SK-N-SH treated with all-trans-retinoic acid at 6 μM for 48 hours (cell line): ENCODE results near the gene UNC13B.

Experiments
- ATAC-seq: fragments of 200-7000 bp; cut with Tn5 transposase; 3 replicates; pipeline ENCODE4 v1.9.1; 2020; ENCODE audit warnings: mild to moderate bottlenecking, moderate library complexity
- ARNTL ChIP-seq: fragments of 450-650 bp; formaldehyde crosslinking; IDR thresholded peaks from 2 replicates; pipeline ENCODE4 v1.5.0; 2020; ENCODE audit warnings: low read depth, mild to moderate bottlenecking, moderate library complexity, borderline replicate concordance
- BACH2 ChIP-seq: fragments of 250-450 bp; sonication (Bioruptor Pico); IDR thresholded peaks from 2 replicates; pipeline ENCODE4 v1.9.0; 2021; ENCODE audit warnings: mild to moderate bottlenecking, borderline replicate concordance
- CREB5 ChIP-seq: fragments of 250-450 bp; sonication (Bioruptor Pico); IDR thresholded peaks from 2 replicates; pipeline ENCODE4 v1.5.1; 2020; ENCODE audit warnings: low read depth, mild to moderate bottlenecking, moderate library complexity
- CSDC2 ChIP-seq: fragments of 250-450 bp; sonication (Bioruptor Pico); IDR thresholded peaks from 2 replicates; pipeline ENCODE4 v1.5.0; 2020; ENCODE audit warnings: mild to moderate bottlenecking, moderate library complexity
- ESRRG ChIP-seq: fragments of 250-450 bp; sonication (Bioruptor Pico); IDR thresholded peaks from 2 replicates; pipeline ENCODE4 v1.6.1; 2021; ENCODE audit warnings: mild to moderate bottlenecking
- GLIS3 ChIP-seq: fragments of 250-450 bp; sonication (Bioruptor Pico); IDR thresholded peaks from 2 replicates; pipeline ENCODE4 v1.5.0; 2020; ENCODE audit warnings: mild to moderate bottlenecking, moderate library complexity
- ISL1 ChIP-seq: fragments of 250-450 bp; sonication (Bioruptor Pico); IDR thresholded peaks from 2 replicates; pipeline ENCODE4 v2.1.2; 2022; ENCODE audit warnings: mild to moderate bottlenecking, moderate library complexity
- OSR1 ChIP-seq: fragments of 250-450 bp; sonication (Bioruptor Pico); IDR thresholded peaks from 2 replicates; pipeline ENCODE4 v1.8.0; 2022; ENCODE audit warnings: moderate library complexity, mild to moderate bottlenecking, inconsistent platforms
- PPARA ChIP-seq: fragments of 250-450 bp; sonication (Bioruptor Pico); IDR thresholded peaks from 2 replicates; pipeline ENCODE4 v1.5.0; 2020; ENCODE audit warnings: mild to moderate bottlenecking, borderline replicate concordance
- RARB ChIP-seq: fragments of 250-450 bp; sonication (Bioruptor Pico); IDR thresholded peaks from 2 replicates; pipeline ENCODE4 v1.8.0; 2021; ENCODE audit warnings: mild to moderate bottlenecking, moderate library complexity
- SNAI2 ChIP-seq: fragments of 250-450 bp; sonication (Bioruptor Pico); IDR thresholded peaks from 2 replicates; pipeline ENCODE4 v1.5.0; 2020; ENCODE audit warnings: mild to moderate bottlenecking, moderate library complexity
- TCF4 ChIP-seq: fragments of 250-450 bp; sonication (Bioruptor Pico); IDR thresholded peaks from 2 replicates; pipeline ENCODE4 v1.8.0; 2021; ENCODE audit warnings: mild to moderate bottlenecking, moderate library complexity, borderline replicate concordance
- TOX ChIP-seq: fragments of 250-450 bp; sonication (Bioruptor Pico); IDR thresholded peaks from 2 replicates; pipeline ENCODE4 v1.8.0; 2021; ENCODE audit warnings: mild to moderate bottlenecking, moderate library complexity, borderline replicate concordance
- TSHZ2 ChIP-seq: fragments of 250-450 bp; sonication (Bioruptor Pico); IDR thresholded peaks from 2 replicates; pipeline ENCODE4 v1.5.0; 2020; ENCODE audit warnings: mild to moderate bottlenecking, moderate library complexity
- ZC3H10 ChIP-seq: fragments of 250-450 bp; sonication (Bioruptor Pico); IDR thresholded peaks from 2 replicates; pipeline ENCODE4 v1.5.1; 2021; ENCODE audit warnings: mild to moderate bottlenecking, moderate library complexity
- ZFP3 ChIP-seq: fragments of 250-450 bp; sonication (Bioruptor Pico); IDR thresholded peaks from 2 replicates; pipeline ENCODE4 v1.5.0; 2020; ENCODE audit warnings: mild to moderate bottlenecking, moderate library complexity
- ZNF565 ChIP-seq: fragments of 450-650 bp; formaldehyde crosslinking; conservative IDR thresholded peaks from 2 replicates; pipeline ENCODE4 v1.5.0; 2020; ENCODE audit warnings: low read depth, mild to moderate bottlenecking, moderate library complexity
- ZNF70 ChIP-seq: fragments of 450-650 bp; formaldehyde crosslinking; IDR thresholded peaks from 2 replicates; pipeline ENCODE4 v1.5.0; 2020; ENCODE audit warnings: mild to moderate bottlenecking, moderate library complexity
- ZNF8 ChIP-seq: fragments of 450-650 bp; formaldehyde crosslinking; IDR thresholded peaks from 2 replicates; pipeline ENCODE4 v1.5.0; 2020; ENCODE audit warnings: mild to moderate bottlenecking, moderate library complexity
- TF ChIP-seq, protein P1 (sequence below): fragments of 250-450 bp; sonication (Bioruptor Pico); IDR thresholded peaks from 2 replicates; pipeline ENCODE4 v1.8.0; 2021; ENCODE audit warnings: low read depth, mild to moderate bottlenecking, moderate library complexity, borderline replicate concordance
- TF ChIP-seq, protein P2 (sequence below): fragments of 250-450 bp; sonication (Bioruptor Pico); IDR thresholded peaks from 2 replicates; pipeline ENCODE4 v1.5.1; 2021; ENCODE audit warnings: mild to moderate bottlenecking, moderate library complexity
- TF ChIP-seq, protein P3 (sequence below): fragments of 250-450 bp; sonication (Bioruptor Pico); IDR thresholded peaks from 2 replicates; pipeline ENCODE4 v1.8.0; 2020; ENCODE audit warnings: mild to moderate bottlenecking, moderate library complexity, borderline replicate concordance

The UNC13B gene

DNA sequence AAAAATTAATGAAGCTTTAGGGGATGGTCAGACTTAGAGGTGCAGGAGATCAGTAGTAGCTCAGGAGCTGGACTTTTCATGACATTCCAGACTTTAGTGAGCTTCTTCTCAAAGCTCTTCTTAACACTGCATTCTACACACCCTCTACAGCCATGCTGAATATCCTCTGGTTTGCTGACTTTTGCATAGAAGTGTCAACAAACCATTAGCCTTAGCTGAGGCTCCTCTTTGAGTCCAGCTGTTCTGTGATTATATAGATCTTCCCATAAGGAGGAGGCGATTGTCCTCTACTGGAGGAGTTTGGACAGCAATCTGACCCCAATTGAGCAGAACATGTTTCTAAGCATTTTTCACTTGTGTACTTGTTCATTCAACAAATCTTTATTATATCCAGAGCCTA lies 253.1 kb downstream of the UNC13B start:
- ATAC-seq: no peak
- TF ChIP-seq ZNF8 (no peak), ISL1 (no peak)

DNA sequence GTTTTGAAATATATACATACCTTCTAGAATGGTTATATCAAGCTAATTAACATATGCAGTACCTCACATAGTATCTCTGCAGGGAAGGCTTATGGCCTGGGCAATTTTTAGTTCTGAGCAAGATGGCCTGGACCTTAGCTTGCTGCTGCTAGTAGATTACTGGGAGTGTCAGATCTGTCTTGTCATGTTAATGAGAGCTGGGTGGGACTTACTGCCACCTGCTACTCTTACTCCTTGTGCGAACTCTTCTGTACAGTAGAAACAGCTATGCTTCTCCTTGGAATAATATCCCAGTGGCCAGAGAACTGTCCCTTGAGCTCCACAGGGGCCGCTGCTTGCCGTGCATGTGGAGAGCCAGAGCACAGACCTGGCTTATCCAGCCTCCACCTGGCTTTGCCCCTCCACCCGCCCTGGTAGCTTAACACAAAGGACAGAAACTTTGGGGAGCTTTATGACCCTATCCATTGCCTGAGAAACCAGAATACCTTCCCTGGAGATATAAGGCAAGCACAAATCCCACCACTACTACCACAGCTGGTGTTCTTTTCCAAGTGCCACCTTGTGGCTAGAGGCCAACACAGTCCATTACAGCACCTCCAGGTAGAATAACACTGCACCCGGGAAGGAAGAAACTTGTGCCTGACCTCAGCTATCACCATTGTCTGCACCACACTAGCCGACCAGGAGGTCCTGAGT lies 253.7 kb downstream of the UNC13B start:
- no peak; the same call in 2 of the 3 replicates for ATAC-seq
- TF ChIP-seq TOX (no peak), ISL1 (no peak), ESRRG (no peak), GLIS3 (CRISPR knock-in tag) (no peak), CSDC2 (CRISPR knock-in tag) (no peak), ZFP3 (no peak), SNAI2 (CRISPR knock-in tag) (no peak), PPARA (CRISPR knock-in tag) (no peak), ARNTL (CRISPR knock-in tag) (no peak)
- TF ChIP-seq, protein P1, sequence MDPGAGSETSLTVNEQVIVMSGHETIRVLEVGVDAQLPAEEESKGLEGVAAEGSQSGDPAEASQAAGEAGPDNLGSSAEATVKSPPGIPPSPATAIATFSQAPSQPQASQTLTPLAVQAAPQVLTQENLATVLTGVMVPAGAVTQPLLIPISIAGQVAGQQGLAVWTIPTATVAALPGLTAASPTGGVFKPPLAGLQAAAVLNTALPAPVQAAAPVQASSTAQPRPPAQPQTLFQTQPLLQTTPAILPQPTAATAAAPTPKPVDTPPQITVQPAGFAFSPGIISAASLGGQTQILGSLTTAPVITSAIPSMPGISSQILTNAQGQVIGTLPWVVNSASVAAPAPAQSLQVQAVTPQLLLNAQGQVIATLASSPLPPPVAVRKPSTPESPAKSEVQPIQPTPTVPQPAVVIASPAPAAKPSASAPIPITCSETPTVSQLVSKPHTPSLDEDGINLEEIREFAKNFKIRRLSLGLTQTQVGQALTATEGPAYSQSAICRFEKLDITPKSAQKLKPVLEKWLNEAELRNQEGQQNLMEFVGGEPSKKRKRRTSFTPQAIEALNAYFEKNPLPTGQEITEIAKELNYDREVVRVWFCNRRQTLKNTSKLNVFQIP: no peak

DNA sequence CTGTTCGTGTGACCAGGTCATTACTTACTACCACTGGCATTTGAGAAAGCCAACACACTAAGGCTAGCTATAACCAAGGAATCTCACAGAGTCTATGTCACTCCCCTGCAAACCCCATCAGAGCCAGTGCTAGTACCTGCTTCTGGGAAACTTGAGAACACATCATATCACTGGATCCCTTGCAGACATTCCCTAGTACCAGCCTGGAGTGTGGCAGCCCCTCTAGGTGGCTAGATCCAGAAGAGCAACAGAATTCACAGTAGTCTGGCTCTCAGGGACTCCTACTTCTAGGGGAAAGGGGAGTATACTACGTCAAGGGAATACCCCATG lies 254.3 kb downstream of the UNC13B start:
- ATAC-seq: no peak
- TF ChIP-seq TOX (no peak), ISL1 (no peak), ZC3H10 (no peak), ZNF70 (CRISPR knock-in tag) (no peak), TCF4 (CRISPR knock-in tag) (no peak), ESRRG (no peak)
- TF ChIP-seq, protein P2, sequence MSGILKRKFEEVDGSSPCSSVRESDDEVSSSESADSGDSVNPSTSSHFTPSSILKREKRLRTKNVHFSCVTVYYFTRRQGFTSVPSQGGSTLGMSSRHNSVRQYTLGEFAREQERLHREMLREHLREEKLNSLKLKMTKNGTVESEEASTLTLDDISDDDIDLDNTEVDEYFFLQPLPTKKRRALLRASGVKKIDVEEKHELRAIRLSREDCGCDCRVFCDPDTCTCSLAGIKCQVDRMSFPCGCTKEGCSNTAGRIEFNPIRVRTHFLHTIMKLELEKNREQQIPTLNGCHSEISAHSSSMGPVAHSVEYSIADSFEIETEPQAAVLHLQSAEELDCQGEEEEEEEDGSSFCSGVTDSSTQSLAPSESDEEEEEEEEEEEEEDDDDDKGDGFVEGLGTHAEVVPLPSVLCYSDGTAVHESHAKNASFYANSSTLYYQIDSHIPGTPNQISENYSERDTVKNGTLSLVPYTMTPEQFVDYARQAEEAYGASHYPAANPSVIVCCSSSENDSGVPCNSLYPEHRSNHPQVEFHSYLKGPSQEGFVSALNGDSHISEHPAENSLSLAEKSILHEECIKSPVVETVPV (CRISPR knock-in tag): no peak

DNA sequence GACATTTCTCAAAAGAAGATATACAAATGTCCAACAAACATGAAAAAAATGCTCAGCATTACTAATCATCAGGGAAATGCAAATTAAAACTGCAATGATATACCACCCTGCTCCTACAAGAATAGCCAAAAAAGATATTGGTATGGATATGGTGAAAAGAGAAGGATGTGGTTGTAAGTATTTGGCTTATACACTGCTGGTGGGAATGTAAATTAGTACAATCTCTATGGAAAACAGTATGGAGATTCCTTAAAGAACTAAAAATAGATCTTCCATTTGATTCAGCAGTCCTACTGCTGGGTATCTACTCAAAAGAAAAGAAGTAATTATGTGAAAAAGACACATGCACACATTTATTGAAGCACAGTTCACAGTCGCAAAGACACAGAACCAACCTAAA lies 260.5 kb downstream of the UNC13B start:
- no peak for ATAC-seq
- TF ChIP-seq OSR1: no peak
- no peak for TF ChIP-seq RARB
- TF ChIP-seq, protein P3, sequence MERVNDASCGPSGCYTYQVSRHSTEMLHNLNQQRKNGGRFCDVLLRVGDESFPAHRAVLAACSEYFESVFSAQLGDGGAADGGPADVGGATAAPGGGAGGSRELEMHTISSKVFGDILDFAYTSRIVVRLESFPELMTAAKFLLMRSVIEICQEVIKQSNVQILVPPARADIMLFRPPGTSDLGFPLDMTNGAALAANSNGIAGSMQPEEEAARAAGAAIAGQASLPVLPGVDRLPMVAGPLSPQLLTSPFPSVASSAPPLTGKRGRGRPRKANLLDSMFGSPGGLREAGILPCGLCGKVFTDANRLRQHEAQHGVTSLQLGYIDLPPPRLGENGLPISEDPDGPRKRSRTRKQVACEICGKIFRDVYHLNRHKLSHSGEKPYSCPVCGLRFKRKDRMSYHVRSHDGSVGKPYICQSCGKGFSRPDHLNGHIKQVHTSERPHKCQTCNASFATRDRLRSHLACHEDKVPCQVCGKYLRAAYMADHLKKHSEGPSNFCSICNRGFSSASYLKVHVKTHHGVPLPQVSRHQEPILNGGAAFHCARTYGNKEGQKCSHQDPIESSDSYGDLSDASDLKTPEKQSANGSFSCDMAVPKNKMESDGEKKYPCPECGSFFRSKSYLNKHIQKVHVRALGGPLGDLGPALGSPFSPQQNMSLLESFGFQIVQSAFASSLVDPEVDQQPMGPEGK: no peak
- no peak for TF ChIP-seq TCF4 (CRISPR knock-in tag)
- TF ChIP-seq ARNTL (CRISPR knock-in tag): no peak
- no peak for TF ChIP-seq GLIS3 (CRISPR knock-in tag)
- TF ChIP-seq CREB5: no peak
- TF ChIP-seq ZC3H10: no peak
- TF ChIP-seq, protein P1: no peak
- no peak for TF ChIP-seq ZNF565 (CRISPR knock-in tag)
- TF ChIP-seq PPARA (CRISPR knock-in tag): no peak
- no peak for TF ChIP-seq BACH2 (CRISPR knock-in tag)
- TF ChIP-seq, protein P2 (CRISPR knock-in tag): no peak
- TF ChIP-seq TSHZ2: no peak
- no peak for TF ChIP-seq ZNF8
